MCF 10A (cell line): ENCODE data around the gene C6orf47. TPM values are rescaled to one million over a fixed set of nuclear protein-coding genes. Genes with fewer than 3 reads are reported as not detected.

Experiments
- BruUV-seq: library from RNA; stranded (reverse); fragments of 400-500 nt; replicated peaks from 2 replicates; lab custom pipeline; 2021; lab: Mats Ljungman, UMichigan
- CTCF ChIA-PET: fragments of 300-600 bp; sonication (Branson Sonifier 250); formaldehyde crosslinking; extraction: SDS; loops from one replicate; lab custom pipeline; 2021; ENCODE audit warnings: antibody characterized with exemption, inconsistent platforms; lab: Yijun Ruan, JAX
- POLR2A ChIA-PET: fragments of 300-600, 350-650 bp; sonication (Branson Sonifier 250); formaldehyde crosslinking; extraction: SDS; loops from one replicate; lab custom pipeline; 2020; ENCODE audit warnings: antibody characterized with exemption, inconsistent platforms; lab: Yijun Ruan, JAX
- DNase-seq: peaks from one replicate; pipeline ENCODE4 v3.0.0-alpha.2; 2018; ENCODE audit not compliant: unreplicated experiment
- H3K27ac Mint-ChIP-seq: one replicate; pipeline ENCODE4 v1.8.0; 2022; ENCODE audit warnings: mild to moderate bottlenecking, low read depth, mixed read lengths; ENCODE audit not compliant: unreplicated experiment
- H3K27me3 Mint-ChIP-seq: one replicate; pipeline ENCODE4 v1.8.0; 2022; ENCODE audit warnings: mixed read lengths; ENCODE audit not compliant: insufficient read depth, unreplicated experiment
- H3K36me3 Mint-ChIP-seq: one replicate; pipeline ENCODE4 v1.8.0; 2022; ENCODE audit warnings: mild to moderate bottlenecking, moderate library complexity, mixed read lengths; ENCODE audit not compliant: insufficient read depth, unreplicated experiment
- H3K4me1 Mint-ChIP-seq: one replicate; pipeline ENCODE4 v1.8.0; 2022; ENCODE audit warnings: mixed read lengths; ENCODE audit not compliant: insufficient read depth, unreplicated experiment
- H3K4me3 Mint-ChIP-seq: one replicate; pipeline ENCODE4 v1.8.0; 2022; ENCODE audit warnings: mild to moderate bottlenecking, moderate library complexity, mixed read lengths; ENCODE audit not compliant: unreplicated experiment
- H3K9me3 Mint-ChIP-seq: one replicate; pipeline ENCODE4 v1.8.0; 2022; ENCODE audit warnings: mixed read lengths; ENCODE audit not compliant: unreplicated experiment
- CTCF ChIP-seq: fragments of 200-600 bp; IDR thresholded peaks from one replicate; pipeline ENCODE4 v1.8.0; 2022; ENCODE audit warnings: antibody characterized with exemption, mild to moderate bottlenecking; ENCODE audit not compliant: unreplicated experiment
- intact Hi-C: fragments of 100-400 bp; cut with micrococcal nuclease; formaldehyde crosslinking; loops from 2 replicates; pipeline ENCODE4 v1.14.1; 2022
- total RNA-seq: library from RNA; stranded (reverse); gene quantifications from 2 replicates; pipeline ENCODE4 v1.2.3, GENCODE V29; 2022

Gene C6orf47
- total RNA-seq, 1 experiment from 2014 or later, result 15.5 TPM

GRCh38 chr6:31663126-31663960 is 2.8 kb upstream of the C6orf47 start:
- no peaks in the 10 kb centered on the region for H3K9me3 Mint-ChIP-seq
- peak overlapping the region; percentile 99 for H3K4me3 Mint-ChIP-seq
- H3K36me3 Mint-ChIP-seq, result peaks cover 77% of the 10 kb centered on the region
- ChIA-PET POLR2A (interaction anchor here (0.5 to 7.9 kb wide), 19 partner anchors 11 to 532 kb away, joined by 3 to 263 read pairs (median 12); partner anchors contain the start of genes ABHD16A, APOM, ATP6V1G2 and BAG6), CTCF (interaction anchor here (0.6 to 0.9 kb wide), 5 partner anchors 8 to 390 kb away, joined by 4 to 9 read pairs (median 4); partner anchors contain the start of gene APOM)
- intact Hi-C loops, result loop anchor here (5.0 kb wide), 1 partner anchor 41 kb away; the partner anchor contains the start of gene PRRC2A
- TF ChIP-seq CTCF, result no peak
- peak overlapping the region; percentile 99 for H3K27ac Mint-ChIP-seq
- peak; percentile 48 for DNase-seq
- H3K27me3 Mint-ChIP-seq, result no peaks in the 10 kb centered on the region
- H3K4me1 Mint-ChIP-seq, result peaks cover 43% of the 10 kb centered on the region
- BruUV-seq, result no TSS peak

GRCh38 chr6:31662124-31662723 is 1.6 kb upstream of the C6orf47 start:
- Mint-ChIP-seq H3K27me3 (no peaks in the 10 kb centered on the region), H3K36me3 (peaks cover 69% of the 10 kb centered on the region), H3K4me1 (peaks cover 42% of the 10 kb centered on the region), H3K9me3 (no peaks in the 10 kb centered on the region), H3K4me3 (peak overlapping the region; percentile 89), H3K27ac (no peak overlapping the region)
- no peak for TF ChIP-seq CTCF
- CTCF ChIA-PET, result interaction anchor here (0.6 to 0.7 kb wide), 3 partner anchors 119 to 391 kb away, joined by 3 to 4 read pairs (median 4); no protein-coding TSS in a partner anchor
- no TSS peak for BruUV-seq
- no peak for DNase-seq
- intact Hi-C loops, result loop anchor here (5.0 kb wide), 1 partner anchor 40 kb away; the partner anchor contains the start of gene PRRC2A
- POLR2A ChIA-PET, result interaction anchor here (0.8 to 7.9 kb wide), 8 partner anchors 10 to 309 kb away, joined by 3 to 263 read pairs (median 6); partner anchors contain the start of genes APOM, ATP6V1G2, BAG6 and DXO

GRCh38 chr6:31661262-31662123 is 915 bp upstream of the C6orf47 start:
- Mint-ChIP-seq H3K36me3 (peaks cover 68% of the 10 kb centered on the region), H3K4me3 (peak overlapping the region; percentile 89), H3K27ac (peak overlapping the region; percentile 64), H3K27me3 (no peaks in the 10 kb centered on the region), H3K9me3 (no peaks in the 10 kb centered on the region), H3K4me1 (peaks cover 44% of the 10 kb centered on the region)
- no peak for DNase-seq
- ChIA-PET CTCF (interaction anchor here (0.6 to 0.9 kb wide), 3 partner anchors 37 to 164 kb away, joined by 3 read pairs; partner anchors contain the start of gene ABHD16A), POLR2A (interaction anchor here (0.6 to 7.9 kb wide), 31 partner anchors 9 to 1657 kb away, joined by 3 to 263 read pairs (median 3); partner anchors contain the start of genes APOM, ATP6V1G2, BAG6 and CLIC1)
- intact Hi-C loops, result loop anchor here (5.0 kb wide), 1 partner anchor 39 kb away; the partner anchor contains the start of gene PRRC2A
- BruUV-seq, result no TSS peak
- TF ChIP-seq CTCF, result no peak
